GM23248 (cell line): ENCODE measurements around the gene GPR108. TPM values are rescaled to one million over a fixed set of nuclear protein-coding genes. Genes with fewer than 3 reads are reported as not detected.

Experiments used
- DNase-seq: peaks from one replicate; pipeline ENCODE4 v3.0.0-alpha.2; 2015
- H2AFZ ChIP-seq: fragments of 200-600 bp; sonication (generic); 2 replicates; pipeline ENCODE4 v1.6.1; 2016; ENCODE audit warnings: antibody characterized with exemption
- H3F3A ChIP-seq: fragments of 200-600 bp; sonication (generic); 2 replicates; pipeline ENCODE4 v1.6.1; 2016; ENCODE audit warnings: mild to moderate bottlenecking, antibody characterized with exemption, mixed run types; ENCODE audit not compliant: insufficient read depth
- H3K27ac ChIP-seq: fragments of 200-600 bp; sonication (generic); 2 replicates; pipeline ENCODE4 v1.5.1; 2016; ENCODE audit warnings: mild to moderate bottlenecking
- H3K27me3 ChIP-seq: fragments of 200-600 bp; sonication (generic); replicated peaks from 2 replicates; pipeline ENCODE4 v1.6.1; 2016; ENCODE audit warnings: mild to moderate bottlenecking; ENCODE audit not compliant: insufficient read depth
- H3K36me3 ChIP-seq: fragments of 200-600 bp; sonication (generic); 2 replicates; pipeline ENCODE4 v1.6.1; 2016; ENCODE audit warnings: low read depth, mild to moderate bottlenecking
- H3K4me1 ChIP-seq: fragments of 200-600 bp; sonication (generic); 2 replicates; pipeline ENCODE4 v1.6.1; 2016; ENCODE audit warnings: mild to moderate bottlenecking; ENCODE audit not compliant: insufficient read depth
- H3K4me2 ChIP-seq: fragments of 200-600 bp; sonication (generic); one replicate; pipeline ENCODE4 v1.6.1; 2016; ENCODE audit warnings: mild to moderate bottlenecking; ENCODE audit not compliant: unreplicated experiment
- H3K4me3 ChIP-seq: fragments of 200-600 bp; sonication (generic); 2 replicates; pipeline ENCODE4 v1.5.1; 2016; ENCODE audit warnings: mild to moderate bottlenecking
- H3K79me2 ChIP-seq: fragments of 200-600 bp; sonication (generic); 2 replicates; pipeline ENCODE4 v1.6.1; 2016; ENCODE audit warnings: mild to moderate bottlenecking; ENCODE audit not compliant: insufficient read depth
- H3K9ac ChIP-seq: fragments of 200-600 bp; sonication (generic); 2 replicates; pipeline ENCODE4 v1.6.1; 2016; ENCODE audit warnings: mild to moderate bottlenecking
- H3K9me2 ChIP-seq: fragments of 200-600 bp; sonication (generic); 2 replicates; pipeline ENCODE4 v1.6.1; 2016; ENCODE audit warnings: mixed run types, mild to moderate bottlenecking, moderate library complexity; ENCODE audit not compliant: insufficient read depth
- H3K9me3 ChIP-seq: fragments of 200-600 bp; sonication (generic); one replicate; pipeline ENCODE4 v1.6.1; 2017; ENCODE audit warnings: low read depth
- H4K20me1 ChIP-seq: fragments of 200-600 bp; sonication (generic); 2 replicates; pipeline ENCODE4 v1.6.0; 2016; ENCODE audit not compliant: insufficient read depth
- EZH2 ChIP-seq: fragments of 200-600 bp; sonication (generic); IDR thresholded peaks from 2 replicates; pipeline ENCODE4 v1.6.1; 2018; ENCODE audit warnings: antibody characterized with exemption, mild to moderate bottlenecking; ENCODE audit not compliant: insufficient read depth, poor library complexity, severe bottlenecking
- EZH2phosphoT487 ChIP-seq: fragments of 200-600 bp; sonication (generic); IDR thresholded peaks from 2 replicates; pipeline ENCODE4 v1.6.1; 2018; ENCODE audit warnings: antibody characterized with exemption, moderate library complexity, mild to moderate bottlenecking, low read depth; ENCODE audit not compliant: insufficient read depth
- WGBS, 2 experiments: methylation state at CpG; one replicate each; pipeline ENCODE4 v1.1.6; 2015 to 2017; ENCODE audit warnings: low lambda C conversion rate in 2 of 2, low coverage in 1 of 2; ENCODE audit errors: missing lambda C conversion rate in 2 of 2; 5-methylcytosine and 5-hydroxymethylcytosine counted together
- in situ Hi-C: fragments of 300-500 bp; cut with MboI; formaldehyde crosslinking; loops from 2 replicates; pipeline ENCODE4 v1.15.0; 2020
- polyA plus RNA-seq: library from polyadenylated mRNA; unstranded; fragments of >200 nt; fragmentation: Nextera tagmentation; extraction: Ambion mirVana; gene quantifications from 2 replicates; pipeline ENCODE4 v1.2.1, GENCODE V29; 2016
- total RNA-seq: library from RNA; depleted of rRNA; stranded (reverse); fragments of >200 nt; shearing (Covaris generic); gene quantifications from 2 replicates; pipeline ENCODE4 v1.2.3, GENCODE V29; 2014

Gene GPR108
- total and polyA plus RNA-seq, 2 experiments from 2014 or later = 75.7 to 78.8 TPM

DNA sequence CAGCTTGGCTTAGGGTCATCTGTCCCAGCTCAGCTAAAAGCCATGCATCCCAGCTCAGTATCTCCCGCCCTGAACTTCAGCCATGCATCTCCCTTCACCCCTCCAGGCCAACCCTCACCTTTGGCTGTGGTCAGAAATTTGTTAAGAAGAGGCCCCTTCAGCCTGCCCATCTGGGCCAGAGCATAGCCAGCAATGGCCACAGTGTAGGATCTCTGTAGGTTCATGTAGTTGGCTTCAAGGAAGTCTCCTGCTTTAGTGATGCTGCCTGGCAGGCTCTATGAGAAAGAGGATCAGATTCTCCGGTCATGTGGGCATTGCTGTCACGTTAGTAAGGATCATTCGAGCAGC, 50.8 kb downstream of the GPR108 start:
- H2AFZ ChIP-seq = no peak overlapping the region
- no peaks in the 10 kb centered on the region for H3K27me3 ChIP-seq
- no peaks in the 10 kb centered on the region for H3K36me3 ChIP-seq
- H3K4me1 ChIP-seq = peaks cover 3% of the 10 kb centered on the region; the same call in 1 of the 2 replicates
- no peaks in the 10 kb centered on the region for H4K20me1 ChIP-seq
- in situ Hi-C loops = no loop called here
- H3K4me3 ChIP-seq = no peak overlapping the region
- no peak for DNase-seq
- H3K79me2 ChIP-seq = no peaks in the 10 kb centered on the region
- TF ChIP-seq EZH2 (no peak), EZH2phosphoT487 (no peak)
- H3K27ac ChIP-seq = no peak overlapping the region
- WGBS, 2 experiments = 91 to 92% methylated on average over 4 of the region's 4 CpGs
- no peaks in the 10 kb centered on the region for H3K9me2 ChIP-seq
- H3F3A ChIP-seq = no peaks in the 10 kb centered on the region
- H3K9me3 ChIP-seq = no peaks in the 10 kb centered on the region
- H3K9ac ChIP-seq = no peak overlapping the region
- no peak overlapping the region for H3K4me2 ChIP-seq

- DNase-seq = no peak
- TF ChIP-seq EZH2 = no peak
- no peak for TF ChIP-seq EZH2phosphoT487
- Histone ChIP-seq H3K27ac (no peak overlapping the region), H2AFZ (no peak overlapping the region), H3K79me2 (no peaks in the 10 kb centered on the region), H3F3A (no peaks in the 10 kb centered on the region), H3K4me3 (no peak overlapping the region), H3K4me1 (peaks cover 3% of the 10 kb centered on the region; the same call in 1 of the 2 replicates), H3K36me3 (no peaks in the 10 kb centered on the region), H4K20me1 (no peaks in the 10 kb centered on the region), H3K9me3 (no peaks in the 10 kb centered on the region), H3K4me2 (no peak overlapping the region), H3K9me2 (no peaks in the 10 kb centered on the region), H3K9ac (no peak overlapping the region), H3K27me3 (no peaks in the 10 kb centered on the region)
- in situ Hi-C loops = no loop called here
- 80 to 84% methylated on average over 15 of the region's 15 CpGs for WGBS, 2 experiments
These were observed 51.3 kb downstream of the GPR108 start for GRCh38 chr19:6685962-6686627.

- no peak overlapping the region for H3K27ac ChIP-seq
- no peak overlapping the region for H3K4me2 ChIP-seq
- in situ Hi-C loops = no loop called here
- no peak overlapping the region for H2AFZ ChIP-seq
- TF ChIP-seq EZH2 (no peak), EZH2phosphoT487 (no peak)
- H3K4me3 ChIP-seq = no peak overlapping the region
- H3K36me3 ChIP-seq = no peaks in the 10 kb centered on the region
- no peaks in the 10 kb centered on the region for H4K20me1 ChIP-seq
- DNase-seq = no peak
- H3K9ac ChIP-seq = no peak overlapping the region
- H3K9me3 ChIP-seq = no peaks in the 10 kb centered on the region
- H3K4me1 ChIP-seq = peaks cover 3% of the 10 kb centered on the region; the same call in 1 of the 2 replicates
- H3F3A ChIP-seq = no peaks in the 10 kb centered on the region
- no peaks in the 10 kb centered on the region for H3K27me3 ChIP-seq
- no peaks in the 10 kb centered on the region for H3K9me2 ChIP-seq
- no peaks in the 10 kb centered on the region for H3K79me2 ChIP-seq
- 74 to 78% methylated on average over 4 of the region's 4 CpGs for WGBS, 2 experiments
These were observed 51.9 kb downstream of the GPR108 start for GRCh38 chr19:6685482-6685881.

GRCh38 chr19:6683971-6684370, 53.4 kb downstream of the GPR108 start:
- H3F3A ChIP-seq = no peaks in the 10 kb centered on the region
- 89 to 92% methylated on average over 4 of the region's 4 CpGs for WGBS, 2 experiments
- no peak overlapping the region for H3K4me3 ChIP-seq

More at GRCh38 chr19:6683971-6684370, 53.4 kb downstream of the GPR108 start:
- Histone ChIP-seq H3K9ac (no peak overlapping the region), H3K4me1 (peaks cover 3% of the 10 kb centered on the region; the same call in 1 of the 2 replicates), H3K27ac (no peak overlapping the region), H3K9me3 (no peaks in the 10 kb centered on the region), H3K36me3 (no peaks in the 10 kb centered on the region), H3K27me3 (no peaks in the 10 kb centered on the region), H3K4me2 (no peak overlapping the region), H4K20me1 (no peaks in the 10 kb centered on the region), H2AFZ (no peak overlapping the region), H3K9me2 (no peaks in the 10 kb centered on the region), H3K79me2 (no peaks in the 10 kb centered on the region)
- no peak for DNase-seq
- in situ Hi-C loops = no loop called here
- no peak for TF ChIP-seq EZH2
